GM23338 (cell line): Measurements from ENCODE around the gene UTP11.

ENCODE experiments used
- CREB1 ChIP-seq: fragments of 250-450 bp; sonication (Bioruptor Pico); IDR thresholded peaks from 2 replicates; pipeline ENCODE4 v1.5.0; 2020; ENCODE audit warnings: low read depth, mild to moderate bottlenecking, moderate library complexity
- EZH2 ChIP-seq: fragments of 200-600 bp; sonication (generic); IDR thresholded peaks from one replicate; pipeline ENCODE4 v1.8.0; 2017; ENCODE audit warnings: antibody characterized with exemption, mild to moderate bottlenecking, low read depth; ENCODE audit not compliant: unreplicated experiment
- EZH2phosphoT487 ChIP-seq: fragments of 200-600 bp; sonication (generic); IDR thresholded peaks from one replicate; pipeline ENCODE4 v1.8.1; 2018; ENCODE audit warnings: antibody characterized with exemption; ENCODE audit not compliant: unreplicated experiment
- JUNB ChIP-seq: IDR thresholded peaks from one replicate; pipeline ENCODE4 v1.6.1; 2016; ENCODE audit warnings: antibody characterized with exemption; ENCODE audit not compliant: unreplicated experiment
- POLR2AphosphoS5 ChIP-seq: IDR thresholded peaks from 2 replicates; pipeline ENCODE4 v1.6.1; 2016; ENCODE audit warnings: antibody characterized with exemption, low read depth
- ZNF331 ChIP-seq: fragments of 250-450 bp; sonication (Bioruptor Pico); IDR thresholded peaks from 2 replicates; pipeline ENCODE4 v1.5.0; 2020; ENCODE audit warnings: low read depth, mild to moderate bottlenecking, moderate library complexity
- TF ChIP-seq, protein P1 (sequence below), 2 experiments: fragments of 200-600 bp in 1 of 2; sonication (generic) in 1 of 2; conservative IDR thresholded peaks; 2 replicates each; pipeline versions ENCODE4 v1.5.1 to v1.6.1; 2016 to 2017; ENCODE audit warnings: antibody characterized with exemption in 2 of 2, low read depth in 2 of 2, mild to moderate bottlenecking in 2 of 2, moderate library complexity in 1 of 2
- TF ChIP-seq, protein P2 (sequence below): IDR thresholded peaks from 2 replicates; pipeline ENCODE4 v1.6.1; 2016; ENCODE audit warnings: antibody characterized with exemption

DNA sequence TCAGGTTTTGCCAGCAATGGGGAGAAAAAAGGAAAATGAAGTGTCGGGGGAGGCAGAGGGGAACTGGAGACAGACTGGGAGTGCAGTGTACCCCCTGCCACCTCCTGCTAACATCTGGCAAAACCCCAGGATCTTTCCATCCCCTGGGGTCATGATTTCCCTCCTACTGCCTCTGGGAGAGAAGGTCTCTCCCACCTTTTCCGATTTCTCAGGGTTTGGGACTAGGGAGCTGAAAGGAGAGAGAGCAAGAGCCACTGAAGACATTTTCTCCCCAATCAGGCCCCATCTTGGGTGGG lies 12.4 kb upstream of the UTP11 start:
- TF ChIP-seq EZH2 = no peak
- TF ChIP-seq, protein P1, sequence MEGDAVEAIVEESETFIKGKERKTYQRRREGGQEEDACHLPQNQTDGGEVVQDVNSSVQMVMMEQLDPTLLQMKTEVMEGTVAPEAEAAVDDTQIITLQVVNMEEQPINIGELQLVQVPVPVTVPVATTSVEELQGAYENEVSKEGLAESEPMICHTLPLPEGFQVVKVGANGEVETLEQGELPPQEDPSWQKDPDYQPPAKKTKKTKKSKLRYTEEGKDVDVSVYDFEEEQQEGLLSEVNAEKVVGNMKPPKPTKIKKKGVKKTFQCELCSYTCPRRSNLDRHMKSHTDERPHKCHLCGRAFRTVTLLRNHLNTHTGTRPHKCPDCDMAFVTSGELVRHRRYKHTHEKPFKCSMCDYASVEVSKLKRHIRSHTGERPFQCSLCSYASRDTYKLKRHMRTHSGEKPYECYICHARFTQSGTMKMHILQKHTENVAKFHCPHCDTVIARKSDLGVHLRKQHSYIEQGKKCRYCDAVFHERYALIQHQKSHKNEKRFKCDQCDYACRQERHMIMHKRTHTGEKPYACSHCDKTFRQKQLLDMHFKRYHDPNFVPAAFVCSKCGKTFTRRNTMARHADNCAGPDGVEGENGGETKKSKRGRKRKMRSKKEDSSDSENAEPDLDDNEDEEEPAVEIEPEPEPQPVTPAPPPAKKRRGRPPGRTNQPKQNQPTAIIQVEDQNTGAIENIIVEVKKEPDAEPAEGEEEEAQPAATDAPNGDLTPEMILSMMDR (conservative IDR thresholded peaks at IDR 0.05; ENCODE audit: low read depth in 2 of 2) = no peak
- no peak for TF ChIP-seq POLR2AphosphoS5
- TF ChIP-seq, protein P2, sequence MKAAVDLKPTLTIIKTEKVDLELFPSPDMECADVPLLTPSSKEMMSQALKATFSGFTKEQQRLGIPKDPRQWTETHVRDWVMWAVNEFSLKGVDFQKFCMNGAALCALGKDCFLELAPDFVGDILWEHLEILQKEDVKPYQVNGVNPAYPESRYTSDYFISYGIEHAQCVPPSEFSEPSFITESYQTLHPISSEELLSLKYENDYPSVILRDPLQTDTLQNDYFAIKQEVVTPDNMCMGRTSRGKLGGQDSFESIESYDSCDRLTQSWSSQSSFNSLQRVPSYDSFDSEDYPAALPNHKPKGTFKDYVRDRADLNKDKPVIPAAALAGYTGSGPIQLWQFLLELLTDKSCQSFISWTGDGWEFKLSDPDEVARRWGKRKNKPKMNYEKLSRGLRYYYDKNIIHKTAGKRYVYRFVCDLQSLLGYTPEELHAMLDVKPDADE = no peak
- no peak for TF ChIP-seq EZH2phosphoT487
- no peak for TF ChIP-seq ZNF331 (CRISPR knock-in tag)
- TF ChIP-seq CREB1 = no peak
- TF ChIP-seq JUNB = no peak
